ENCODE results near the gene PPP1R18. TPM values are rescaled to one million over a fixed set of nuclear protein-coding genes. Genes with fewer than 3 reads are reported as not detected.

The PPP1R18 gene
- total and polyA plus RNA-seq, 4 donors = 28.2 to 155 (median 66.6) TPM

GRCh38 chr6:30655743-30656094 lies 30.7 kb downstream of the PPP1R18 start:
- no peak for ATAC-seq (ENCODE audit: insufficient read depth, low FRiP score)

GRCh38 chr6:30654798-30655742 lies 31.4 kb downstream of the PPP1R18 start:
- peaks cover 35 to 70% (median 44%) of the 10 kb centered on the region in 4 donors for H3K36me3 ChIP-seq (ENCODE audit: control insufficient read depth in 4 of 4, insufficient read depth in 4 of 4, low read length in 4 of 4)
- no peaks in the 10 kb centered on the region for H3K27me3 ChIP-seq (ENCODE audit: control insufficient read depth in 3 of 3, insufficient read depth in 3 of 3, low read length in 2 of 3)
- ATAC-seq (ENCODE audit: insufficient read depth, low FRiP score) (no peak), DNase-seq (no peak)
- H3K9ac ChIP-seq (ENCODE audit: insufficient read depth in 1 of 2, low read length in 2 of 2) = no peak overlapping the region
- H3K9me3 ChIP-seq (ENCODE audit: control insufficient read depth in 4 of 4, insufficient read depth in 3 of 4, low read length in 3 of 4) = no peaks in the 10 kb centered on the region
- 92 to 95% methylated on average over 19 of the region's 19 CpGs for WGBS, 2 donors
- TF ChIP-seq, protein P1, sequence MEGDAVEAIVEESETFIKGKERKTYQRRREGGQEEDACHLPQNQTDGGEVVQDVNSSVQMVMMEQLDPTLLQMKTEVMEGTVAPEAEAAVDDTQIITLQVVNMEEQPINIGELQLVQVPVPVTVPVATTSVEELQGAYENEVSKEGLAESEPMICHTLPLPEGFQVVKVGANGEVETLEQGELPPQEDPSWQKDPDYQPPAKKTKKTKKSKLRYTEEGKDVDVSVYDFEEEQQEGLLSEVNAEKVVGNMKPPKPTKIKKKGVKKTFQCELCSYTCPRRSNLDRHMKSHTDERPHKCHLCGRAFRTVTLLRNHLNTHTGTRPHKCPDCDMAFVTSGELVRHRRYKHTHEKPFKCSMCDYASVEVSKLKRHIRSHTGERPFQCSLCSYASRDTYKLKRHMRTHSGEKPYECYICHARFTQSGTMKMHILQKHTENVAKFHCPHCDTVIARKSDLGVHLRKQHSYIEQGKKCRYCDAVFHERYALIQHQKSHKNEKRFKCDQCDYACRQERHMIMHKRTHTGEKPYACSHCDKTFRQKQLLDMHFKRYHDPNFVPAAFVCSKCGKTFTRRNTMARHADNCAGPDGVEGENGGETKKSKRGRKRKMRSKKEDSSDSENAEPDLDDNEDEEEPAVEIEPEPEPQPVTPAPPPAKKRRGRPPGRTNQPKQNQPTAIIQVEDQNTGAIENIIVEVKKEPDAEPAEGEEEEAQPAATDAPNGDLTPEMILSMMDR (IDR thresholded peaks at IDR 0.05; ENCODE audit: control extremely low read depth, extremely low read depth) = no peak
- no peaks in the 10 kb centered on the region for H3K4me1 ChIP-seq (ENCODE audit: control insufficient read depth in 5 of 5, insufficient read depth in 5 of 5, low read length in 5 of 5)
- no peak overlapping the region for H3K4me3 ChIP-seq
- no peak overlapping the region for H3K27ac ChIP-seq (ENCODE audit: low read depth in 1 of 2, low read length in 1 of 2)

More at GRCh38 chr6:30655743-30656094, 30.7 kb downstream of the PPP1R18 start:
- no peak overlapping the region for H3K27ac ChIP-seq (ENCODE audit: low read depth in 1 of 2, low read length in 1 of 2)
- H3K9ac ChIP-seq (ENCODE audit: insufficient read depth in 1 of 2, low read length in 2 of 2) = no peak overlapping the region
- no peaks in the 10 kb centered on the region for H3K4me1 ChIP-seq (ENCODE audit: control insufficient read depth in 5 of 5, insufficient read depth in 5 of 5, low read length in 5 of 5)
- no peaks in the 10 kb centered on the region for H3K9me3 ChIP-seq (ENCODE audit: control insufficient read depth in 4 of 4, insufficient read depth in 3 of 4, low read length in 3 of 4)
- H3K36me3 ChIP-seq (ENCODE audit: control insufficient read depth in 4 of 4, insufficient read depth in 4 of 4, low read length in 4 of 4) = peaks cover 37 to 74% (median 46%) of the 10 kb centered on the region in 4 donors
- 94 to 97% methylated on average over 3 of the region's 3 CpGs for WGBS, 2 donors
- DNase-seq = no peak
- H3K4me3 ChIP-seq = no peak overlapping the region
- H3K27me3 ChIP-seq (ENCODE audit: control insufficient read depth in 3 of 3, insufficient read depth in 3 of 3, low read length in 2 of 3) = no peaks in the 10 kb centered on the region
- TF ChIP-seq, protein P1 (IDR thresholded peaks at IDR 0.05; ENCODE audit: control extremely low read depth, extremely low read depth) = no peak

DNA sequence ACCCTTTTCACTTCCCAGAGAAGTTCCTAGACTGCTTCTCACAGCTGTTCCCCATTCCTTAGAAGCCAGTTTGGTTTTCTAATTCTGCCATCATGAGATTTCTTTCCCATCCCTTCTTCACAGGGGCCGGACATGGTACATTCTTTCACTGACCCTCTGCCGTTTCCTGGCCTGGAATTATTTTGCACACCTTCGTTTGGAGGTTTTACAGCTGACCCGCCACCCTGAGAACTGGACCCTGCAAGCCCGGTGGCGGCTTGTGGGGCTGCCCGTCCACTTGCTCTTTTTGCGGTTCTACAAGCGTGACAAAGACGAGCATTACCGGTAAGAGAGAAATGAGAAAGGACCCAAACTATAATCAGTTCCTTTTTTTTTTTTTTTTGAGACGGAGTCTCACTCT lies 35.3 kb downstream of the PPP1R18 start:
- peaks cover 0 to 10% (median 0%) of the 10 kb centered on the region in 5 donors for H3K4me1 ChIP-seq (ENCODE audit: control insufficient read depth in 5 of 5, insufficient read depth in 5 of 5, low read length in 5 of 5)
- no peaks in the 10 kb centered on the region for H3K9me3 ChIP-seq (ENCODE audit: control insufficient read depth in 4 of 4, insufficient read depth in 3 of 4, low read length in 3 of 4)
- H3K4me3 ChIP-seq = no peak overlapping the region
- H3K36me3 ChIP-seq (ENCODE audit: control insufficient read depth in 4 of 4, insufficient read depth in 4 of 4, low read length in 4 of 4) = peaks cover 19 to 45% (median 29%) of the 10 kb centered on the region in 4 donors
- no peak overlapping the region for H3K9ac ChIP-seq (ENCODE audit: insufficient read depth in 1 of 2, low read length in 2 of 2)
- TF ChIP-seq, protein P1 (IDR thresholded peaks at IDR 0.05; ENCODE audit: control extremely low read depth, extremely low read depth) = no peak
- H3K27me3 ChIP-seq (ENCODE audit: control insufficient read depth in 3 of 3, insufficient read depth in 3 of 3, low read length in 2 of 3) = no peaks in the 10 kb centered on the region
- 91% methylated on average over 12 of the region's 12 CpGs for WGBS, 2 donors
- no peak for DNase-seq
- no peak overlapping the region for H3K27ac ChIP-seq (ENCODE audit: low read depth in 1 of 2, low read length in 1 of 2)
- no peak for ATAC-seq (ENCODE audit: insufficient read depth, low FRiP score)

Measured in lung (tissue), 12 donors.